AG10803 (cell line): ENCODE results near the gene UROC1.

ENCODE experiments used
- DNase-seq: peaks from one replicate; pipeline ENCODE4 v3.0.0; 2010; ENCODE audit warnings: low read depth
- H3K4me3 ChIP-seq: 2 replicates; pipeline ENCODE4 v1.5.1; 2011; ENCODE audit warnings: mild to moderate bottlenecking, low read length, control low read depth
- CTCF ChIP-seq: conservative IDR thresholded peaks from 2 replicates; pipeline ENCODE4 v1.5.1; 2011; ENCODE audit warnings: mild to moderate bottlenecking, low read length, control low read depth, inconsistent platforms

UROC1 gene

DNA sequence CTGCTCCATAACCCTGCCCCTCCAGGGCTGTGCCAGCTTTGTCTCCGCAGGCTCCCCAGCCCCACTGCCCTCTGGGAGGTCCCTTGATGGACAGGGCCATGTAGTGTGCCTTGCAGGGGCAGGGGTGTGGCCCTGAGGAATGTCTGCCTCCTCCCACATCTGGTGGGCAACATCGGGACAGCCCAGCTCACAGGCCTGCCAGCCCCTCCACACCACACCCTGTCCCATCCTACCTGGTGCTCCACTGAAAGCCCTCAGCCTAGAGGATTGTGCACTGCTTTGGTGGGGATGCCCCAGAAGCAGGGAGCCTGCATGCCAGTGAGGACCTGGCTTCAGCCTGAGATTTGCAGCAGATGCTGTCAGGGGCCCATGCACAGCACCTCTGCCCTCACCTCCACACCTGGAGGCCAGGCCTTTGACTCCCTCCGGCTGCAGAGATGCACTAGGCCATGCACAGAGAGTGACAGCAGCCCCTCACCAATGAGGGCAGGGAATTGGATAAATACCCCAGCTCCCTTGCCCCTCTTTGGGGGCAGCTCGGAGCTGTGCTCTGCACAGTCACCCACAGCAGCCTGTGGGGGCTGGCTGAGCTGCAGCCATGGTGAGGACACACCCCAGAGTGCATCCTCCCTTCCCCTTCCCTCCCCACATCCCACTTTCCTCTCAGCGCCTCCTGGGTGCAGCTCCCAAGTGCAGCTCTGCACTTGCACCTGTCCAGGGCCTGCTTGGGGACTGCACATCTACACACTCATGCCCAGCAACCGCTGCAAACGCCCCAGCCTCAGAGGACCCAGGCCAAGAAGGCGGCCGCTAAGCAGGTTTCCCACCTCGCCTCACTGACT lies 38.4 kb upstream of the UROC1 start:
- H3K4me3 ChIP-seq, result no peak overlapping the region
- TF ChIP-seq CTCF, result no peak
- DNase-seq, result no peak

GRCh38 chr3:126554560-126555525 lies 37.3 kb upstream of the UROC1 start:
- no peak for DNase-seq
- H3K4me3 ChIP-seq, result no peak overlapping the region
- no peak for TF ChIP-seq CTCF

- no peak for DNase-seq
- H3K4me3 ChIP-seq, result no peak overlapping the region
- TF ChIP-seq CTCF, result no peak
These were observed 35.9 kb upstream of the UROC1 start for GRCh38 chr3:126553284-126554084.

DNA sequence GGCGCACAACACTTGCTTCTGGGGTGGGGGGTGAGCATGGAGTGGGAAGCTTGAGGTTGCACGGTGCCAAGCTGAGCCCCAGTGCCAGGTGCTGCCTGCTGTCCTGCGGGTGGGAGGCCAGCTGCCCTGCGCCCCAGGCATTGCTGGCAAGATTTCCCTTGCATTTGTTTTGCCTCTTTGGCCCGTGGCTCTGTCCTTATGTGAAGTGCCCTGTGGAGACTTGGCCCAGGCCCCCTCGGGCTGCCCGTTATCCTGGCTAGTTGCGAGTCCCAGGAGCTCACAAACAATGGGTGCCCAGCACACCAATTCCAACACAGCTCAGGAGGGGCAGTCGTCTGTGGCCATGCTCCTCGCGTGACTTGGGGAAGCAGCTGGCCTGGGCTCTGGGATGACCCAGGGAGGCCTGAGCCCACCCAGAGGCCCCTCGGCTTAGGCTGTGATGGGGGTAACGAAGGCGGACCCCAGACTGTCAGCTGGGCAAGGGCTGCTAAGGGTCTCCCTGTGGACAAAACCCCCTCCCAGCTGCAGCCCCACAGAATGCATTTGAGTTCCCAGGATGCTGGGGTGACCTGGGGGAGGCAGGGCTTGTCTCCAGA lies 35.2 kb upstream of the UROC1 start:
- TF ChIP-seq CTCF, result no peak
- no peak for DNase-seq

GRCh38 chr3:126551839-126552687 lies 34.5 kb upstream of the UROC1 start:
- no peak for DNase-seq
- no peak for TF ChIP-seq CTCF
- no peak overlapping the region for H3K4me3 ChIP-seq

More for the DNA sequence above, 35.2 kb upstream of the UROC1 start:
- H3K4me3 ChIP-seq, result no peak overlapping the region
